ENCODE results near the gene RAB26. TPM values are rescaled to one million over a fixed set of nuclear protein-coding genes. Genes with fewer than 3 reads are reported as not detected.

Gene RAB26
- total RNA-seq, 1 donor, result 0.27 TPM

GRCh38 chr16:2143878-2144485 is 4.4 kb upstream of the RAB26 start:
- no peak for TF ChIP-seq CTCF (IDR thresholded peaks at IDR 0.05; ENCODE audit: insufficient read depth, low read length)
- H3K4me3 ChIP-seq (ENCODE audit: low read depth, low read length), result no peak overlapping the region
- DNase-seq (ENCODE audit: low read depth), result no peak

GRCh38 chr16:2145843-2146242 is 2.6 kb upstream of the RAB26 start:
- DNase-seq (ENCODE audit: low read depth), result no peak
- no peak for TF ChIP-seq CTCF (IDR thresholded peaks at IDR 0.05; ENCODE audit: insufficient read depth, low read length)
- no peak overlapping the region for H3K4me3 ChIP-seq (ENCODE audit: low read depth, low read length)

- DNase-seq (ENCODE audit: low read depth), result no peak
- H3K4me3 ChIP-seq (ENCODE audit: low read depth, low read length), result no peak overlapping the region
- TF ChIP-seq CTCF (IDR thresholded peaks at IDR 0.05; ENCODE audit: insufficient read depth, low read length), result no peak
Measured at GRCh38 chr16:2147378-2147777, 1.0 kb upstream of the RAB26 start.

- no peak for TF ChIP-seq CTCF (IDR thresholded peaks at IDR 0.05; ENCODE audit: insufficient read depth, low read length)
- DNase-seq (ENCODE audit: low read depth), result no peak
- H3K4me3 ChIP-seq (ENCODE audit: low read depth, low read length), result peak overlapping the region; percentile 53
Measured at GRCh38 chr16:2148714-2149629, 547 bp downstream of the RAB26 start.

- no peak overlapping the region for H3K4me3 ChIP-seq (ENCODE audit: low read depth, low read length)
- DNase-seq (ENCODE audit: low read depth), result no peak
- TF ChIP-seq CTCF (IDR thresholded peaks at IDR 0.05; ENCODE audit: insufficient read depth, low read length), result no peak
Measured at GRCh38 chr16:2149630-2150417, 1.4 kb downstream of the RAB26 start.

- DNase-seq (ENCODE audit: low read depth), result peak; percentile 57
- TF ChIP-seq CTCF (IDR thresholded peaks at IDR 0.05; ENCODE audit: insufficient read depth, low read length), result no peak
- no peak overlapping the region for H3K4me3 ChIP-seq (ENCODE audit: low read depth, low read length)
Measured at GRCh38 chr16:2150418-2151187, 2.2 kb downstream of the RAB26 start.
